Measurements from ENCODE around the gene ATAD3C.
"Not testable (repeated sequence)": the region's sequence is repeated elsewhere in the genome, so short reads cannot be mapped to it uniquely, and the experiment has no call there.

- TF ChIP-seq POLR2A, CTCF, POLR2AphosphoS5 (IDR thresholded peaks at IDR 0.05): not testable (repeated sequence)
These were observed 62.9 kb downstream of the ATAD3C start for GRCh38 chr1:1512425-1512824.

Data from upper lobe of left lung (tissue), 4 donors.